GM12873 (cell line): ENCODE results near the gene HS1BP3.
A peak's percentile ranks its signal among the peaks of the same experiment; 100 is the strongest.

Source experiments
- CTCF ChIP-seq: IDR thresholded peaks from 2 replicates; pipeline ENCODE4 v1.5.1; 2012; ENCODE audit warnings: low read depth, mild to moderate bottlenecking, moderate library complexity, low read length, control low read depth; ENCODE audit not compliant: insufficient read depth; ENCODE audit errors: missing control alignments

HS1BP3 gene

GRCh38 chr2:20603791-20604190 is 47.1 kb downstream of the HS1BP3 start:
- no peak for TF ChIP-seq CTCF

GRCh38 chr2:20602803-20603202 is 48.1 kb downstream of the HS1BP3 start:
- no peak for TF ChIP-seq CTCF

DNA sequence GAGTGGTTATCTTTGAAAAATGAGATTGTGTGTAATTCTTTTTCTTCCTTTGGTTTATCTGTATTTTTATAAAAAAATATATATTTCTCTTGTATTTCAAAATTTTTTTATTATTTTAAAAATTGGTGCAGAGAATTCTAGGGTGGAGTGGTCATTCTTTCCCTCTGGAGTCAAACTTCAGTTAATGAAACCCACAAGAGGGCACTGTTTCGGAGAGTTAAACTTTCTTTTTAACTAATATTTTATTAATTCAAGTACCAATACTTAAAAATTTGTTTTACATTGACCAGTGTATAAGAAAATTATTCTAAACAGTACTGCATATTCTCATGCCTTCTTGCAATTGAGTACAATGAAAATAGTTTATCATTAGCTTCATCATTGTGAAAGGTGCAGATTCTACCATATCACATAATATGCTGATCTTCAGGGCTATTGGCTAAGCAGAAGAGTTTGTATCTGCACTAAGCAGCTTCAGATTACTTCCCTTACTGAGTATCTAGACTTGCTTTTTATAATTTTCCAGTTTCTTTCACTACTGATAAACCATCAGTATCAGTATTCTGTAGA is 50.1 kb downstream of the HS1BP3 start:
- peak; percentile 6 for TF ChIP-seq CTCF

DNA sequence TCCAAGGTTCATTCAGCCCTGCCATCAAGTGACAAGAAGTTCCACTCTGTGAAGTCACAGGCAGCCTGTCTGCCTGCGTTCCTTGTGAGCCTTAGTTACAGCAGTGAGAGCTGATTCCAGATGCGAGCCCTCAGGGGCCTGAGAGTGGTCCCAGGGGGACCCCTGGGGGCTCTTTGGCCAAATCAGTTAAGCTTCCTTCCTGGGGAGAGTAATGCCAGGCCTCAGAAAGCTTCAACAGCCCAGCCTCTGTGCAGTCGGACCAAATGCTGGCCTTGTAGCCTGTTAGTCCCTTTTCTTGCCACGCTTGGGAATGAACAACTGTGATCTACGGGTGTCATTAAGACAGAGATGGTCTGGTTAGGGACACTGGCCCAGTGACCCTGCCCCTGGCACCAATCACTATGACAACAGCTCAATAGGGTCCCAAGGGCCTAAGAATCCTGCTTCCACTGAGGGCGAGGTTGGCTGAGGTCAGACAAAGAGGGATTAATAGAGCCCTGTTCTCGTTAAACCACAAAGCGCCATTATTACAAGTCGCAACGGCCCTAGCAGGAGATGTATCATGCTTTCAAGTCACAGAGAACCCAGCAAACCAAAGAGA is 50.9 kb downstream of the HS1BP3 start:
- TF ChIP-seq CTCF, result no peak

- no peak for TF ChIP-seq CTCF
Observed at GRCh38 chr2:20599001-20599600, 51.8 kb downstream of the HS1BP3 start.

DNA sequence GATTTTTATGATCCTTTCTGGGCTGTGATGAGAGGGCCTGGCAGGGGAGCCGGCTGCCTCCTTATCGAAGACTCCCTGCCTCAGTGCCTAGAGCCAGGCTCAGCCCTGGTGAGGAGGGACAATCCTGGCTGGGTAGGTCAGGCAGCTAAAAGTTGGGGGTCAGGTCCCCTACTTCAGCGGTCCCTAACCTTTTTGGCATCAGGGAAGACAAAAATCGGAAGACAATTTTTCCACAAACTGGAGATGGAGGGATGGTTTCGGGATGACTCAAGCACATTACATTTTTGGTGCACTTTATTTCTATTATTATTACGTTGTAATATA is 53.1 kb downstream of the HS1BP3 start:
- no peak for TF ChIP-seq CTCF

GRCh38 chr2:20596973-20597859 is 53.7 kb downstream of the HS1BP3 start:
- TF ChIP-seq CTCF, result no peak
